Activated CD8-positive, alpha-beta memory T cell treated with anti-CD3 and anti-CD28 coated beads, Interleukin-2, amount 50 U/mL, for 4 hours (primary cell): ENCODE measurements around the gene AHCYL2.
"Not testable (repeated sequence)": the region's sequence is repeated elsewhere in the genome, so short reads cannot be mapped to it uniquely, and the experiment has no call there.

ENCODE experiments used
- DNase-seq: peaks from one replicate; pipeline ENCODE4 v3.0.0-alpha.2; 2020

The AHCYL2 gene

DNA sequence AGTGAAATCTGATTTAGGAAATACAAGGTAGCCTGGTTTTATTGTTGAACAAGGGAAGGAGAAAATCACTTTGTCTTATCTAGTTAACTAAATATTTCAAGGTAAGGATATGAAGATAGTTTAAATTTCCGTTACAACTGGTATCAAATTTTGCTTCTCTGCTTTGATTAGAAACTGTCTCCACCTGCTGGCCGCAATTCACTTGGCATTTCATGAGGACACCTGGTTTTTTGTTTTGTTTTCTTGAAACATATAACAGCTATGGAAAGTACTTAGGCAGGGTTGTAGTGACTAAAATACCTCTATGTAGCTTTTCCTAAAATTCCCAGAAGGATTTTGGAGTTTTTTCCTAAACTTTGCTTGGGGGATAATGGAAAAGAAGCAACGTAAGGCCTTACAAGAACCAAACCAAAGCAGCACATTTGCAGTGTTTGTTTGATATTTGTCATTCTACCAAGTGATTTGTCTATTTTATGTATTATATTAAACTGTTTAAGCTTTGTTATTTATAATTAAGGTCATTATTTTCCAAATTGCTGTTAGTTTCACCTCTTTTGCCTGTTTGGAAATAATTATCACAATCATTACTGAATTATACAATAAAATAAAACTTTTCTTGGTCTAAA lies 73.6 kb downstream of the AHCYL2 start:
- DNase-seq: peak; percentile 50

- DNase-seq: no peak
Measured at GRCh38 chr7:129299889-129300288, 75.1 kb downstream of the AHCYL2 start.

- DNase-seq: not testable (repeated sequence)
Measured at GRCh38 chr7:129300299-129300698, 75.5 kb downstream of the AHCYL2 start.

DNA sequence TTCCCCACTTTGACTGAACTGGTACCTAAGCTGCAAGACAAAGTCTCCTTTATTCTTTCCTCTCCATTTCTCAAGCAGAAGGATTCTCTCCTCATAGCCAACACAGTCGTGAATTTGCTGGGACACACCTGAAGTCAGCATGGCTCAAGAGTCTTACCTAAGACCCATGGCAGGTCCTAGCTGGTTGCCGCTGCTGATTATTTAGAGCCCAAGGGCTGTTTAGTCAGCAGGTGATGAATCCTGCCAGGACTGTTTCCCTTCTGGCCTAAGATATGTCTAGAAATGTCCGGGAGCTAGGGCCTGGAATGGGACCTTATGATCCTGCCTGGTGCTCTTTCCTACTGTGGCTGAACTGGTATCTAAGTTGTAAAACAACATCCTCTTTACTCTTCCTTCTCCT lies 82.8 kb downstream of the AHCYL2 start:
- no peak for DNase-seq

GRCh38 chr7:129308047-129308446 lies 83.2 kb downstream of the AHCYL2 start:
- no peak for DNase-seq

DNA sequence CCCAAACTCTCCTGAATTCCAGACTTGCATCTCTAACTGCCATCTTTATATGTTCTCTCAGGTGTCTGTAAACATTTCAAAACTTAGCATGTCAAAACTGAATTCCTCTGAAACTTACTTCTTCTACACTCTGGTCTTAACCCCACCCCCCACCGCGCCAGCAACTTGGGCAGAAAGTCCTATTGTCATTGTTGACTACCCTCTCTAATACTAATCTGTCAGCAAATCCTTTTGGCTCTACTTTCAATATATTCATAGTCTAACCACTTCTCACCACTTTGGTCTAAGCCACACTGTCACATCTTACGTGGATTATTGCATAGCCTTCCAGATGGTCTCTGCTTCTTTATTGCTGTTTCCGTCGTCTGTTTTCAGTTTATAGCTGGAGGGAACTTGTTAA lies 86.6 kb downstream of the AHCYL2 start:
- DNase-seq: no peak

GRCh38 chr7:129313282-129313681 lies 88.5 kb downstream of the AHCYL2 start:
- DNase-seq: no peak

- no peak for DNase-seq
Measured at GRCh38 chr7:129315960-129316359, 91.1 kb downstream of the AHCYL2 start.

- DNase-seq: no peak
Measured at GRCh38 chr7:129317450-129317849, 92.6 kb downstream of the AHCYL2 start.

DNA sequence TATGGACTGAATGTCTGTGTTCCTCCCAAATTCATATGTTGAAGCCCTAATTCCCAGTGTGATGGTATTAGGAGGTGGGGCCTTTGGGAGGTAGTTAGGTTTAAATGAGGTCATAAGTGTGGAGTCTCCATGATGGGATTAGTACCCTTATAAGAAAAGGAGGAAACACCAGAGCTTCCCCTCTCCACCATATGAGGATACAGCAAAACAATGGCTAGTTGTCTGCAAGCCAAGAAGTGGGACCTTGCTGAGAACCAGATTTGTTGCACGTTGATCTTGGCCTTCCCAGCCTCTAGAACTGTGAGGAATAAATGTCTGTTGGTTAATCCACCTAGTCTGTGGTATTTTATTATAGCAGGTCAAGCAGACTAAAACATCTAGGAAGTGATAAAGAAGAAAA lies 102.2 kb downstream of the AHCYL2 start:
- DNase-seq: no peak

- DNase-seq: no peak
Measured at GRCh38 chr7:129332254-129333035, 107.6 kb downstream of the AHCYL2 start.

DNA sequence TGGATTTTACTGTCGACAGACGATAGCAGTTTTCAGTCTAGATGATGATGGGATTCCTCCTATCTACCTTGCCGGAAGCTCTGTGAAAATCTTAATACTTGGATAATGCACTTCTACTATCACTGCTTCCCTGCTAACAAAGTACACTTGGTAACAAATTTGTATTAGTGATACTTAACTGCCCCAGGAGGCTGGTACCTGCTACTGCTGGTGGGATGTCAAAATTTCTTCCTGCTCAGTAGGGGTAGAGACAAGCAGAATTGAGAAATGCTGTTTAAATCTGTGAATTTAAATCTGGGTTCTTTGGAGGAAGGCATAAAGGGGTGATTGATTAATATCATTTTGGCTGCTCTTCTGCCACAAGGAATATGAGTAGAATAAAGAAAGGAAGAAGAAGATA lies 109.6 kb downstream of the AHCYL2 start:
- DNase-seq: no peak

GRCh38 chr7:129338450-129338849 lies 113.6 kb downstream of the AHCYL2 start:
- DNase-seq: no peak

DNA sequence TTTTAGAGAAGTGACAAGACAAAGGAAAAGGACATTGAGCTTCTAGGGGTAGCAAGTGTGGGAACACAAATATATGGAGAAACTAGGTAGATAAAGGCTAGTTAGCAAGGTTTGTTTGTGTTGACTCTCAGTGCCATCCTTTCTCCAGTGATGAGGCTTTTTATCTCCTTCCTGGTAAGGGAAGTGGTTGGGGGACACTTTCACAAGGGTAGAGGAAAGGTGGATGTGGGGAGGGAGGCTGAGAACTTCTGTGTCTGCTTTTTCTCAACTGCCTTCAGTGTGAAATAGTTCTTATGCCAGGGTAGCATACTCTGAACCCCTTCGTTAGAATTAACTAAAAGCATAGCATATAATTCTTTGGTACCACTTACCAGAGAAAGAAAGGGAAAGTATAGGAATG lies 116.4 kb downstream of the AHCYL2 start:
- DNase-seq: no peak

DNA sequence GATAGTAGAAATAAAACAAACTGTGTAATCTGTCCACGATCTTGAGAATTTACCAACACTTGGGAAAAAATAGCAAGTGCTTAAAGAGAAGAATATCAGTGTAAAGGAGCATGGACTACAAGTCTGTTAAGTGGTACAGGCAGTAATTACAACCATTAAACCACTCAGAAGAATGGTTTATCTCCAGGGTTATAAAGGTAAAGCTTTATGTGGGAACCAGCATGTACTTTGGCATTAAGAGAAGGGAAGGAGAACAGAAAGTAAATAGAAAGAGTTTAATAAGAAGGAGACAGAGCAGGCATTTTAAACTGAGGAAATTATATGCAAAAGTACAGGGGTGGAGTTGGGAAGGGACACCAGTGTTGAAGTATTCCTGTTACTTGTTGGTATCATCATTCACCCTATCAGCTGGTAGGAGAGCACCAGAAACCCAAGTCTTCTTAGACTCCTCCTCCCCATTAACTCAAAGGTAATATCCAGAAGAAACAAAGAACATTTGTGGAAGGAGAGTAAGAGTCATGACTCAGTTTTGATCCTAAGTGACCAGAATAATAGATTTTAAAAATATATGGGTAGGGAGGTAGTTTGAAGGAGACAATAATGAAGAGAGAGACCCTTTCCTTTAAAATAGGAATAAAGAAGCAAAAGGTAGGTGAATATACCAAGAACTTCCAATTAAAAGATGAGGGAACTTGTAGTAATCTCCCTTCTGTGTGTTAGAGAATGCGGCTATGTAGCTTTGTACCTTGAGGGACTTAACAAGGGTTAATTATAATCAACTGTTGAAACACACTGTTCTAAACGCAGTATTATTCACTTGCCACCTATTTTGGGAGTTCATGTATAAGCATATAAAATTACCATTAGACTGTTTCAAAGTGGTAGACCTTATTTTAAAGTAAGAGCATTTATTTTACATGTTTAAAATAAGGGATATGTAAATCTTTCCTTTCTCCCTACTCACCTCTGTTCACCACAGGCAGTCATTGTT lies 117.3 kb downstream of the AHCYL2 start:
- DNase-seq: no peak

GRCh38 chr7:129343099-129343700 lies 118.4 kb downstream of the AHCYL2 start:
- no peak for DNase-seq

- no peak for DNase-seq
Measured at GRCh38 chr7:129347330-129347729, 122.5 kb downstream of the AHCYL2 start.

GRCh38 chr7:129348023-129348740 lies 123.4 kb downstream of the AHCYL2 start:
- no peak for DNase-seq

DNA sequence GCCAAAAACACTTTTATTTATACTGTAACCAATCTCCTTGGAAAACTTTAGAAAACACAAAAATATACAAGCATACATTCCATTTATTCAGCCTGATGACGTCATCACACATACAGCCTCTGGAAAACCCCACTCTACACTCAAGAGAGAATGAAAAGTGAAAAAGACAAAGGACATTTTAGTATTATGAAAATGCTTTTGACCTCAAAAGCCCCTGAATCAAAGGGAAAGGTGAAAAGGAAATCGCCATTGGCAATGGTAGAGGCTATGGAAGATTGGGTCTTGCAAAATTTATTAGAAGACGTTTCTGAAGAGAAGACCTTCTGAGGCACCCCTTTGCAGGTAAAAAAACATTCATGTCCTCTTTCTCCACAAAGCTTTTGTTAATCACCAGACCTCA lies 126.5 kb downstream of the AHCYL2 start:
- DNase-seq: no peak

- not testable (repeated sequence) for DNase-seq
Measured at GRCh38 chr7:129353104-129353503, 128.3 kb downstream of the AHCYL2 start.

GRCh38 chr7:129354428-129355157 lies 129.8 kb downstream of the AHCYL2 start:
- no peak for DNase-seq

DNA sequence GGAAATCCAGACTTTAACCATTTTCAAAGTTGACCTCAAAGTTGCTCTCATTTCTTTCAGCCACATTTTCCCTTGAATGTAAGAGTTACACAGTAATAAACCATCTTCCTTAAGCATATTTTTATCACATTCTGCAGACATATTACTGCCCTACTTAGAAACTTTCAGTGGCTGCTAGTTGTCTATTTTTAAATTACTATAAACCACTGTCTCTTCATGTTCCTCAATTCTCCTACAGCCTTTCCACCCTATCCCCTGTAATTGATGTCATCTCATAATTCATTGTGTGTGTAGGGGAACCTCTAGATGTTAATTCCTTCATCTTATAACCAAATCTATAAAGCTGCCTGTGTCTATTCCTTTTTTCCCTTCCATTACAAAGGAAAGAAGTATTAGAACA lies 131.3 kb downstream of the AHCYL2 start:
- DNase-seq: no peak
